Measurements from ENCODE around the gene EDARADD. TPM values are rescaled to one million over a fixed set of nuclear protein-coding genes. Genes with fewer than 3 reads are reported as not detected.

The EDARADD gene
- total and polyA plus RNA-seq, 2 of the 8 experiments (the other 6 are each of a cell fraction or from before 2014, with no cell fraction given): 3.4 to 6.1 TPM

- Histone ChIP-seq H2BK12ac (ENCODE audit: low read depth, low read length) (no peak overlapping the region), H3K18ac (ENCODE audit: extremely low read depth, low read length) (no peak overlapping the region), H3K27ac (ENCODE audit: low read depth, low read length) (no peak overlapping the region), H2AFZ (ENCODE audit: low read length) (no peak overlapping the region), H3K79me1 (ENCODE audit: low read depth, low read length) (no peaks in the 10 kb centered on the region), H4K5ac (ENCODE audit: insufficient read length, low read depth, low read length) (no peak overlapping the region), H3K27me3 (replicated peaks in 1 of 4; ENCODE audit: control insufficient read depth in 3 of 4, extremely low read depth in 1 of 4, insufficient read depth in 3 of 4, low read length in 3 of 4) (no peaks in the 10 kb centered on the region), H4K8ac (ENCODE audit: extremely low read depth, insufficient read depth, low read length) (no peak overlapping the region), H3K4me3 (ENCODE audit: extremely low read depth in 1 of 4, insufficient read depth in 2 of 4, low read depth in 3 of 4, low read length in 4 of 4) (no peak overlapping the region), H3K4ac (replicated peaks; ENCODE audit: insufficient read length, low read depth, low read length) (no peak overlapping the region), H3K4me2 (ENCODE audit: insufficient read depth in 1 of 2, low read depth in 2 of 2, low read length in 2 of 2) (no peak overlapping the region), H2AK5ac (ENCODE audit: low read depth, low read length) (no peak overlapping the region), H4K91ac (replicated peaks; ENCODE audit: insufficient read length, low read length) (no peak overlapping the region), H3K9me3 (ENCODE audit: insufficient read depth in 2 of 2, low read depth in 1 of 2, low read length in 1 of 2) (peaks cover 2 to 4% of the 10 kb centered on the region in 2 experiments; a peak in 1 of 4 replicates), H4K20me1 (replicated peaks in 1 of 2; ENCODE audit: control insufficient read depth in 1 of 2, insufficient read depth in 2 of 2, low read length in 2 of 2) (no peaks in the 10 kb centered on the region), H3K79me2 (ENCODE audit: control insufficient read depth in 1 of 2, insufficient read depth in 2 of 2, low read length in 2 of 2) (no peaks in the 10 kb centered on the region), H2BK5ac (ENCODE audit: low read depth, low read length) (no peak overlapping the region), H2BK120ac (replicated peaks; ENCODE audit: low read depth, low read length) (no peak overlapping the region), H3K14ac (ENCODE audit: insufficient read length) (no peak overlapping the region), H3K9ac (replicated peaks in 1 of 4; ENCODE audit: extremely low read depth in 1 of 4, low read depth in 3 of 4, low read length in 3 of 4) (no peak overlapping the region), H2BK15ac (ENCODE audit: low read length) (no peak overlapping the region), H3K4me1 (replicated peaks in 1 of 4; ENCODE audit: control insufficient read depth in 3 of 4, insufficient read depth in 4 of 4, low read length in 3 of 4) (no peaks in the 10 kb centered on the region), H2BK20ac (ENCODE audit: low read length) (no peak overlapping the region), H3K36me3 (ENCODE audit: control insufficient read depth in 2 of 4, insufficient read depth in 4 of 4, low read length in 3 of 4) (no peaks in the 10 kb centered on the region; a peak in 2 of 8 replicates), H3K23ac (ENCODE audit: insufficient read length) (no peak overlapping the region), H3K23me2 (ENCODE audit: low read depth, low read length) (no peaks in the 10 kb centered on the region), H3K56ac (replicated peaks; ENCODE audit: insufficient read length, low read depth, low read length) (no peak overlapping the region)
- no peak for FAIRE-seq
- TF ChIP-seq TBP (IDR thresholded peaks at IDR 0.05; ENCODE audit: low read depth, low read length) (no peak), YY1 (IDR thresholded peaks at IDR 0.05; ENCODE audit: low read depth, low read length) (no peak), MAFK (IDR thresholded peaks at IDR 0.05; ENCODE audit: low read depth, low read length) (no peak), PHF8 (conservative IDR thresholded peaks at IDR 0.05; ENCODE audit: low read depth, low read length) (no peak), ASH2L (IDR thresholded peaks at IDR 0.05; ENCODE audit: low read length) (no peak)
- DNase-seq (ENCODE audit: low read depth in 1 of 2, low spot score in 2 of 2): no peak
- ChIA-PET POLR2A (ENCODE audit: partially characterized antibody) (no interaction called here), CTCF (ENCODE audit: partially characterized antibody) (interaction anchor here (4.8 kb wide), 1 partner anchor 11 kb away, joined by 34 read pairs; no protein-coding TSS in a partner anchor)
- 88% methylated on average over 2 of the region's 2 CpGs; no CpG with 5 or more reads in 1 of the 2 experiments for WGBS, 2 experiments (ENCODE audit: extremely low coverage in 1 of 2, insufficient coverage in 1 of 2, insufficient read length in 1 of 2, insufficient replicate concordance in 2 of 2, low coverage in 1 of 2, low lambda C conversion rate in 2 of 2, missing lambda C conversion rate in 1 of 2)
Measured at GRCh38 chr1:236440373-236440772, 46.3 kb downstream of the EDARADD start.
